ENCODE results near the gene GLO1.

DNA sequence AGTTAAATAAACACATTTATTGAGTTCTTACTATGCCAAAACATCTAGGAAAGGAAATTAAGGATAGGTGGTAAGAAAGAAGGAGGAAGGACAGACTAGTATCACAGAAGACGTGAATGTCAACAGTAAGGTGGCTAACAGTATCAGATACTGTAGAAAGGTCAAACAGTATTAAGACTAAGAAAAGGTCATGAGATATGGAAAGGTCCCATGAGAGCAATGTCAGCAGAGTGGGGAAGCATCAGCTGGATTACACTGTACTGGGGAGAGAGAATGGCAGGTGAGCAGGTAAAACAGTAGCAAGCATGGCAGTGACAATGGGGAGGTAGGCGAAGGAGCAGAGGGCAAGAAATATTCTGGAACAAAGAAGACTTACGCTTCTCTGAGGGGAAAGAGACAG is 18.0 kb downstream of the GLO1 start:
- TF ChIP-seq, protein P1, sequence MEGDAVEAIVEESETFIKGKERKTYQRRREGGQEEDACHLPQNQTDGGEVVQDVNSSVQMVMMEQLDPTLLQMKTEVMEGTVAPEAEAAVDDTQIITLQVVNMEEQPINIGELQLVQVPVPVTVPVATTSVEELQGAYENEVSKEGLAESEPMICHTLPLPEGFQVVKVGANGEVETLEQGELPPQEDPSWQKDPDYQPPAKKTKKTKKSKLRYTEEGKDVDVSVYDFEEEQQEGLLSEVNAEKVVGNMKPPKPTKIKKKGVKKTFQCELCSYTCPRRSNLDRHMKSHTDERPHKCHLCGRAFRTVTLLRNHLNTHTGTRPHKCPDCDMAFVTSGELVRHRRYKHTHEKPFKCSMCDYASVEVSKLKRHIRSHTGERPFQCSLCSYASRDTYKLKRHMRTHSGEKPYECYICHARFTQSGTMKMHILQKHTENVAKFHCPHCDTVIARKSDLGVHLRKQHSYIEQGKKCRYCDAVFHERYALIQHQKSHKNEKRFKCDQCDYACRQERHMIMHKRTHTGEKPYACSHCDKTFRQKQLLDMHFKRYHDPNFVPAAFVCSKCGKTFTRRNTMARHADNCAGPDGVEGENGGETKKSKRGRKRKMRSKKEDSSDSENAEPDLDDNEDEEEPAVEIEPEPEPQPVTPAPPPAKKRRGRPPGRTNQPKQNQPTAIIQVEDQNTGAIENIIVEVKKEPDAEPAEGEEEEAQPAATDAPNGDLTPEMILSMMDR (conservative IDR thresholded peaks at IDR 0.05; ENCODE audit: low read depth in 2 of 2), result no peak
- TF ChIP-seq, protein P2, sequence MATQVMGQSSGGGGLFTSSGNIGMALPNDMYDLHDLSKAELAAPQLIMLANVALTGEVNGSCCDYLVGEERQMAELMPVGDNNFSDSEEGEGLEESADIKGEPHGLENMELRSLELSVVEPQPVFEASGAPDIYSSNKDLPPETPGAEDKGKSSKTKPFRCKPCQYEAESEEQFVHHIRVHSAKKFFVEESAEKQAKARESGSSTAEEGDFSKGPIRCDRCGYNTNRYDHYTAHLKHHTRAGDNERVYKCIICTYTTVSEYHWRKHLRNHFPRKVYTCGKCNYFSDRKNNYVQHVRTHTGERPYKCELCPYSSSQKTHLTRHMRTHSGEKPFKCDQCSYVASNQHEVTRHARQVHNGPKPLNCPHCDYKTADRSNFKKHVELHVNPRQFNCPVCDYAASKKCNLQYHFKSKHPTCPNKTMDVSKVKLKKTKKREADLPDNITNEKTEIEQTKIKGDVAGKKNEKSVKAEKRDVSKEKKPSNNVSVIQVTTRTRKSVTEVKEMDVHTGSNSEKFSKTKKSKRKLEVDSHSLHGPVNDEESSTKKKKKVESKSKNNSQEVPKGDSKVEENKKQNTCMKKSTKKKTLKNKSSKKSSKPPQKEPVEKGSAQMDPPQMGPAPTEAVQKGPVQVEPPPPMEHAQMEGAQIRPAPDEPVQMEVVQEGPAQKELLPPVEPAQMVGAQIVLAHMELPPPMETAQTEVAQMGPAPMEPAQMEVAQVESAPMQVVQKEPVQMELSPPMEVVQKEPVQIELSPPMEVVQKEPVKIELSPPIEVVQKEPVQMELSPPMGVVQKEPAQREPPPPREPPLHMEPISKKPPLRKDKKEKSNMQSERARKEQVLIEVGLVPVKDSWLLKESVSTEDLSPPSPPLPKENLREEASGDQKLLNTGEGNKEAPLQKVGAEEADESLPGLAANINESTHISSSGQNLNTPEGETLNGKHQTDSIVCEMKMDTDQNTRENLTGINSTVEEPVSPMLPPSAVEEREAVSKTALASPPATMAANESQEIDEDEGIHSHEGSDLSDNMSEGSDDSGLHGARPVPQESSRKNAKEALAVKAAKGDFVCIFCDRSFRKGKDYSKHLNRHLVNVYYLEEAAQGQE (IDR thresholded peaks at IDR 0.05; ENCODE audit: unreplicated experiment), result no peak
- no peak for TF ChIP-seq ZNF114 (CRISPR knock-in tag; IDR thresholded peaks at IDR 0.05)
- no peak for TF ChIP-seq EZH2phosphoT487 (IDR thresholded peaks at IDR 0.05; ENCODE audit: unreplicated experiment)
- TF ChIP-seq CREB1 (CRISPR knock-in tag; IDR thresholded peaks at IDR 0.05; ENCODE audit: low read depth), result no peak
- TF ChIP-seq STAT1 (IDR thresholded peaks at IDR 0.05; ENCODE audit: unreplicated experiment), result no peak

Data from GM23338 (cell line).